Right atrium auricular region (tissue), 2 donors: Measurements from ENCODE around the gene NPAS3. TPM values are rescaled to one million over a fixed set of nuclear protein-coding genes. Genes with fewer than 3 reads are reported as not detected.

ENCODE experiments used
- DNase-seq: peaks from one replicate; pipeline ENCODE4 v3.0.0-alpha.2; 2019; ENCODE audit warnings: low spot score
- H3K27ac ChIP-seq, 2 donors: fragments of 200-600 bp; sonication (generic); 1 replicate in 1 of 2; 2 replicates in 1 of 2; pipeline ENCODE4 v1.5.1; 2016 to 2019
- H3K27me3 ChIP-seq, 2 donors: fragments of 200-600 bp; sonication (generic); one replicate each; pipeline versions ENCODE4 v1.5.1 to v1.6.0; 2017 to 2019
- H3K36me3 ChIP-seq: fragments of 200-600 bp; sonication (generic); one replicate; pipeline ENCODE4 v1.5.1; 2016
- H3K4me1 ChIP-seq, 2 donors: fragments of 200-600 bp; sonication (generic); one replicate each; pipeline versions ENCODE4 v1.5.1 to v1.6.0; 2017 to 2019
- H3K4me3 ChIP-seq, 2 donors: fragments of 200-600 bp; sonication (generic); 1 replicate in 1 of 2; 2 replicates in 1 of 2; pipeline ENCODE4 v1.5.1; 2017 to 2019; ENCODE audit warnings: mild to moderate bottlenecking in 1 of 2, moderate library complexity in 1 of 2
- H3K9me3 ChIP-seq, 2 donors: fragments of 200-600 bp; sonication (generic); one replicate each; pipeline ENCODE4 v1.5.1; 2019
- CTCF ChIP-seq, 2 donors: fragments of 200-600 bp; sonication (generic); IDR thresholded peaks; one replicate each; pipeline ENCODE4 v1.5.1; 2019; ENCODE audit warnings: antibody characterized with exemption in 2 of 2
- total RNA-seq, 2 donors: library from RNA; depleted of rRNA; stranded (reverse); fragments of >200 nt; gene quantifications; one replicate each; pipeline ENCODE4 v1.1.0, GENCODE V29; 2016

The NPAS3 gene
- total RNA-seq, 2 donors from 2014 or later = 0.67 to 1.3 TPM

DNA sequence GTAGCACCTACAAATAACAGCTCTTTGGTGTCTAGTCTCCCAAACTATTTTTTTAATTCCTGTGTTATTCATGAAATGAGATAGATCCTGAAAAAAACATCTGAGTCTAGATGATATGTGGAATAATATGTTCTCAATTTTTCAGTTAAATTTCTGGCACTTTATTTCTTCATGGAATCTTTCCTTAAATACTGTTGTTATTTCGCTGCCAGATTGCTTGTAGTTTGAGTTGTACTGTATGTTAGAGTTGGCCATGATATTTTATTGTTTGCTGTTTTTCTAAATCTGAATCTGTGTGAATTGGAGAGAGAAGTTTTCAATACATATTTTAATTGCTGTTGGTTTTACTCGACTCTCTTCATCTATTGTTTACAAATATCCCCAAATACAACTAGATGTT is 511.7 kb downstream of the NPAS3 start:
- Histone ChIP-seq H3K4me1 (peaks cover 0 to 14% of the 10 kb centered on the region in 2 donors), H3K36me3 (no peaks in the 10 kb centered on the region), H3K9me3 (no peaks in the 10 kb centered on the region), H3K27ac (no peak overlapping the region), H3K27me3 (no peaks in the 10 kb centered on the region), H3K4me3 (no peak overlapping the region)
- no peak for DNase-seq
- TF ChIP-seq CTCF (IDR thresholded peaks at IDR 0.05) = no peak

GRCh38 chr14:33451211-33451610 is 512.5 kb downstream of the NPAS3 start:
- Histone ChIP-seq H3K4me1 (peaks cover 0 to 14% of the 10 kb centered on the region in 2 donors), H3K27ac (no peak overlapping the region), H3K4me3 (no peak overlapping the region), H3K9me3 (no peaks in the 10 kb centered on the region), H3K27me3 (no peaks in the 10 kb centered on the region), H3K36me3 (no peaks in the 10 kb centered on the region)
- no peak for TF ChIP-seq CTCF (IDR thresholded peaks at IDR 0.05)
- DNase-seq = no peak

DNA sequence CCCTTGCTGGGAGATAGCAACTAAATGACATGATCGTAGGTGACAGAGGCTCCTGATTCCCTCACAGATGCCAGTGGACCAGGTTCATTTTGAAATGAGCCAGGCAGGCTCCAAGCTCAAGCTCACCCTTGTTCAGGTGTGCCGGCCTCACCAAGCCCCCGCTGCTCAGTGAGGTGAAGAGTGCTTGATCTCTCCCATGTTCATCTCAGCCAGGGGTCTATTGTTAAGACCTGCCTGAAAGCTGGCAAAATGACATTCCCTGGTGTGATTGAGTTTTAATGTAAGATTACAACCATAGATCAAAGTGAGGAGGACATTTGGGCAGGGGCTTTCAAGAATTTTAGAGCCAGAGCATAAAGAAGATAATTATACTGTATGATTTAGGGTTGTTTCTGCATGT is 514.3 kb downstream of the NPAS3 start:
- peaks cover 0 to 14% of the 10 kb centered on the region in 2 donors for H3K4me1 ChIP-seq
- H3K9me3 ChIP-seq = no peaks in the 10 kb centered on the region
- no peaks in the 10 kb centered on the region for H3K36me3 ChIP-seq
- DNase-seq = no peak
- no peak overlapping the region for H3K4me3 ChIP-seq
- H3K27me3 ChIP-seq = no peaks in the 10 kb centered on the region
- TF ChIP-seq CTCF (IDR thresholded peaks at IDR 0.05) = no peak
- H3K27ac ChIP-seq = no peak overlapping the region

GRCh38 chr14:33454022-33454595 is 515.4 kb downstream of the NPAS3 start:
- DNase-seq = no peak
- H3K36me3 ChIP-seq = no peaks in the 10 kb centered on the region
- H3K27ac ChIP-seq = no peak overlapping the region
- no peaks in the 10 kb centered on the region for H3K9me3 ChIP-seq
- no peak overlapping the region for H3K4me3 ChIP-seq
- H3K27me3 ChIP-seq = no peaks in the 10 kb centered on the region
- peaks cover 0 to 10% of the 10 kb centered on the region in 2 donors for H3K4me1 ChIP-seq
- no peak for TF ChIP-seq CTCF (IDR thresholded peaks at IDR 0.05)

DNA sequence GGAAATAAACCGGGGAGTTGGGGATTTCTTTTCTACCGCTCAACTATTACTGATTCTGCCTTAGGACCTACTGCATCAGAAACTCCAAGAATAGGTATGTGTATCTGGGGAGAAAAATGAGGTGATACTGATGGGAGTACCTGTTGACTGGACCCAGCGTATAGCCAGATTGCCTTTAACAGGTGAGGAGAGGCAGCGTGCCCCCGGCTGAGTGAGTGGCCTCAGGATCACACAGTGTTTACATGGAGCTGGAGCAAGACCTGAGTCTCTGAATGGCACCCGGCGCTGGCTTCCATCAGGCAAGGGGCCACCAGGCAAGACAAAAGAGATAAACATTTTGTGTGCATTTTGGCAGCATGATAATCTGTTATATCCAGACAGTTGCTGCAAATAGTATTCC is 516.0 kb downstream of the NPAS3 start:
- no peaks in the 10 kb centered on the region for H3K9me3 ChIP-seq
- no peak for TF ChIP-seq CTCF (IDR thresholded peaks at IDR 0.05)
- H3K27ac ChIP-seq = no peak overlapping the region
- no peak overlapping the region for H3K4me3 ChIP-seq
- peaks cover 0 to 10% of the 10 kb centered on the region in 2 donors for H3K4me1 ChIP-seq
- no peaks in the 10 kb centered on the region for H3K36me3 ChIP-seq
- no peak for DNase-seq
- no peaks in the 10 kb centered on the region for H3K27me3 ChIP-seq
